Osteocyte (in vitro differentiated cells): ENCODE measurements around the gene NEBL. TPM values are rescaled to one million over a fixed set of nuclear protein-coding genes. Genes with fewer than 3 reads are reported as not detected.

Experiments used
- DNase-seq: peaks from one replicate; pipeline ENCODE4 v3.0.0; 2021; ENCODE audit warnings: mixed read lengths; ENCODE audit not compliant: unreplicated experiment; ENCODE audit errors: extremely low spot score
- H3K27ac Mint-ChIP-seq: one replicate; pipeline ENCODE4 v1.8.0; 2021; ENCODE audit warnings: mild to moderate bottlenecking, mixed read lengths; ENCODE audit not compliant: unreplicated experiment
- H3K27me3 Mint-ChIP-seq: one replicate; pipeline ENCODE4 v1.8.0; 2021; ENCODE audit warnings: mixed read lengths; ENCODE audit not compliant: unreplicated experiment
- H3K36me3 Mint-ChIP-seq: one replicate; pipeline ENCODE4 v1.8.0; 2021; ENCODE audit warnings: mixed read lengths; ENCODE audit not compliant: unreplicated experiment
- H3K4me1 Mint-ChIP-seq: one replicate; pipeline ENCODE4 v1.8.0; 2021; ENCODE audit warnings: mixed read lengths; ENCODE audit not compliant: unreplicated experiment
- H3K4me3 Mint-ChIP-seq: one replicate; pipeline ENCODE4 v1.8.0; 2021; ENCODE audit warnings: mild to moderate bottlenecking, moderate library complexity, mixed read lengths; ENCODE audit not compliant: unreplicated experiment
- H3K9me3 Mint-ChIP-seq: one replicate; pipeline ENCODE4 v1.8.0; 2021; ENCODE audit warnings: mixed read lengths; ENCODE audit not compliant: unreplicated experiment
- total RNA-seq: library from RNA; stranded (reverse); gene quantifications from 2 replicates; pipeline ENCODE4 v1.2.1, GENCODE V29; 2021
- TF ChIP-seq, protein P1 (sequence below): fragments of 200-600 bp; sonication (generic); IDR thresholded peaks from 2 replicates; pipeline ENCODE4 v1.5.0; 2021; ENCODE audit warnings: antibody characterized with exemption, mild to moderate bottlenecking, moderate library complexity

NEBL gene
- total RNA-seq, 1 donor from 2014 or later, result 0.30 TPM

DNA sequence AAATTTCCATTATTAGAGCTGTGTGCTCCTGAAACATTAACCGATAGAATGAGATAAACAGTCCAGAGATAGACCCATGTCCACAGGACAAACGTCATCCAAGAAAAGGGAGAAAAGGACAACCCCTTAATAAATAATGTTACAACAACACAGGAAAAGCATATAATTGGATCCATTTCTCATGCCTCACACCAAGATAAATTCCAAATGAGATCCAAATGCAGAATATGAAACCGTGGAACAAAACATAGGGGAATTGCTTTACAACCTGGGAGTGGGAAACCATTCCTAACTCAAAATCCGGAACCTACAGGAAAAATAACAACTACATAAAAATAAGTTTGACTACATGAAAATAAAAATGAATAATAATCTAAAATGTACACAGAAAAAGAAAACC, 22.4 kb upstream of the NEBL start:
- no peak for DNase-seq
- Mint-ChIP-seq H3K27ac (no peak overlapping the region), H3K27me3 (peaks cover 39% of the 10 kb centered on the region), H3K4me1 (no peaks in the 10 kb centered on the region), H3K9me3 (no peaks in the 10 kb centered on the region), H3K4me3 (no peak overlapping the region), H3K36me3 (no peaks in the 10 kb centered on the region)
- TF ChIP-seq, protein P1, sequence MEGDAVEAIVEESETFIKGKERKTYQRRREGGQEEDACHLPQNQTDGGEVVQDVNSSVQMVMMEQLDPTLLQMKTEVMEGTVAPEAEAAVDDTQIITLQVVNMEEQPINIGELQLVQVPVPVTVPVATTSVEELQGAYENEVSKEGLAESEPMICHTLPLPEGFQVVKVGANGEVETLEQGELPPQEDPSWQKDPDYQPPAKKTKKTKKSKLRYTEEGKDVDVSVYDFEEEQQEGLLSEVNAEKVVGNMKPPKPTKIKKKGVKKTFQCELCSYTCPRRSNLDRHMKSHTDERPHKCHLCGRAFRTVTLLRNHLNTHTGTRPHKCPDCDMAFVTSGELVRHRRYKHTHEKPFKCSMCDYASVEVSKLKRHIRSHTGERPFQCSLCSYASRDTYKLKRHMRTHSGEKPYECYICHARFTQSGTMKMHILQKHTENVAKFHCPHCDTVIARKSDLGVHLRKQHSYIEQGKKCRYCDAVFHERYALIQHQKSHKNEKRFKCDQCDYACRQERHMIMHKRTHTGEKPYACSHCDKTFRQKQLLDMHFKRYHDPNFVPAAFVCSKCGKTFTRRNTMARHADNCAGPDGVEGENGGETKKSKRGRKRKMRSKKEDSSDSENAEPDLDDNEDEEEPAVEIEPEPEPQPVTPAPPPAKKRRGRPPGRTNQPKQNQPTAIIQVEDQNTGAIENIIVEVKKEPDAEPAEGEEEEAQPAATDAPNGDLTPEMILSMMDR, result no peak

DNA sequence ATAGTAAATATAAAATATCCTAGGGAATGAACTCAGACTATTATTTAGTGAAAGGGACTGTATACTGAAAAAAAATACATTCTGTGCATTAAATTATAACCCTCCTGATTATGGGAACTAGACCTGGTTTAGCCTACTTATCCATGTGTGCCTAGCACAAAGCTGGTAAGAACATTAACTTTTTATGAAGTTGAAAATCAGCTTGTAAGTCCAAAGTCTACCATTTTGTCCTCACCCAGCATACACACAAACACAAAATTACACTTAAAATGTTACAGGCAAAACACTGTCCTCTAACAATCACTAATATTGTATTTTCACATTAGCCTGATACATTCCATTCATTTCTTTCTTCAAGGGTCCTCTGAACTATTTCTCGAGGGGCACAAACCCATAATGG, 19.9 kb upstream of the NEBL start:
- H3K27me3 Mint-ChIP-seq, result peaks cover 42% of the 10 kb centered on the region
- H3K36me3 Mint-ChIP-seq, result no peaks in the 10 kb centered on the region

DNA sequence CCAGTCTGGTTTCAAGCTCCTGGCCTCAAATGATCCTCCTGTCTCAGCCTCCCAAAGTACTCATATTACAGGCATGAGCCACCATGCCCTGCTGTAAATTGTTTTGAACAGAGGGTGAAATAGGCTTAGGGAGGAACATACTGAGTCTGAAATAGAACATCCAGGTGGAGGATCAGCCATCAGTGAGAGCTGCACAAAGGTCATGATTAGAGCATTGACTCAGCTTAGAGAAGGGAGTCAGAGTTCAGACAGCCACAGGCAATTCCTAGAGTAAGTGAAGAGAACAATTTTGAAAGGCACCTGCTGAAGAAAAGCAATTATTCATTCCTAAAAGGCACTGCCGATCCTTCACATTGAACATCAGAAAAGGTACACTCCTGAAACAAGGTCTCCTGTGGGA, 15.9 kb upstream of the NEBL start:
- DNase-seq, result no peak
- TF ChIP-seq, protein P1, result no peak
- H3K9me3 Mint-ChIP-seq, result no peaks in the 10 kb centered on the region
- no peak overlapping the region for H3K4me3 Mint-ChIP-seq
- H3K27ac Mint-ChIP-seq, result no peak overlapping the region
- H3K4me1 Mint-ChIP-seq, result no peaks in the 10 kb centered on the region
- H3K36me3 Mint-ChIP-seq, result no peaks in the 10 kb centered on the region
- H3K27me3 Mint-ChIP-seq, result peaks cover 41% of the 10 kb centered on the region

More for the DNA sequence above, 19.9 kb upstream of the NEBL start:
- DNase-seq, result no peak
- Mint-ChIP-seq H3K9me3 (no peaks in the 10 kb centered on the region), H3K4me3 (no peak overlapping the region), H3K27ac (no peak overlapping the region), H3K4me1 (no peaks in the 10 kb centered on the region)
- TF ChIP-seq, protein P1, result no peak

DNA sequence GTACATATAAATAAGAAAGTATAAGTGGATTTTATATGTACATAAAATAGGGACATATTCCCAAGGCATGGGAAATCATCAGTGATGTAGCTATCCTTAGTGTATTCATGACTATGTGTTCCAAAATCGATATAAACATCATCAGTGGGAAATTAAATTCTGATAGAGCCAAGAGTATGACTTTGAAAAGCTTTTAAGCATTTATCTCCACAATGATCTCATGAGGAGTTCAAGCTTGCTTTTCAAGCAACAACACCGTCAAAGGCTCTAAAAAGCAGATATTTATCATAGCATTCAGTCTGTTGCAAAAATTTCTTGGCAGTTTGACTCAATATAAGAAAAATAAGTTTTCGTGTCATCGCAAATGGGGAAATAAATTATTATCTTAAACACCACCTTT, 14.5 kb upstream of the NEBL start:
- no peak overlapping the region for H3K27ac Mint-ChIP-seq
- H3K4me1 Mint-ChIP-seq, result no peaks in the 10 kb centered on the region
- H3K27me3 Mint-ChIP-seq, result peaks cover 39% of the 10 kb centered on the region
- no peaks in the 10 kb centered on the region for H3K9me3 Mint-ChIP-seq
- TF ChIP-seq, protein P1, result no peak
- H3K36me3 Mint-ChIP-seq, result no peaks in the 10 kb centered on the region
- H3K4me3 Mint-ChIP-seq, result no peak overlapping the region
- no peak for DNase-seq

DNA sequence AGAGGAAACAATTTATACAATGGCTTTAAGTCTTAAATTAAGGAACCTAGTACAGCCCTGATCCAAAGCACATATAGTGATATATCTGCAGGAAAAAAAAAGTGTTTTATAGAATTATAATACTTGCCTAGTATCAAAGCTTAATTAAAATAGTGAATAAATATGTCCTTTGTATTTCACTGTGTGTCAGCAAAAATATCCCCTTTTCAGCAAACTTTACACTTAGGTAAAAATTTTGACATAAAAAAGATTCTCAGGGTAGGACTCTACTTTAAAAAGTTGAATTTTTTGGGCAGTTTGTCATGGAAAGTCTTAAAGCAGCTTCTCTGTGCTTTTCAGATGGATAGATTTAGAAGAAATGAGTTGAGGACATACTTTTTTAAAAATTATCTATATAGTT, 12.7 kb upstream of the NEBL start:
- no peak for DNase-seq
- H3K36me3 Mint-ChIP-seq, result no peaks in the 10 kb centered on the region
- peaks cover 41% of the 10 kb centered on the region for H3K27me3 Mint-ChIP-seq
- H3K4me1 Mint-ChIP-seq, result no peaks in the 10 kb centered on the region
- no peaks in the 10 kb centered on the region for H3K9me3 Mint-ChIP-seq
- TF ChIP-seq, protein P1, result no peak
- H3K4me3 Mint-ChIP-seq, result no peak overlapping the region
- H3K27ac Mint-ChIP-seq, result no peak overlapping the region
